ELF-1 (cell line): Measurements from ENCODE around the gene HOXD11.
A peak's percentile ranks its signal among the peaks of the same experiment; 100 is the strongest.

Source experiments
- DNase-seq: peaks from one replicate; pipeline ENCODE4 v3.0.0-alpha.2; 2016; ENCODE audit warnings: low read depth, low spot score

The HOXD11 gene

DNA sequence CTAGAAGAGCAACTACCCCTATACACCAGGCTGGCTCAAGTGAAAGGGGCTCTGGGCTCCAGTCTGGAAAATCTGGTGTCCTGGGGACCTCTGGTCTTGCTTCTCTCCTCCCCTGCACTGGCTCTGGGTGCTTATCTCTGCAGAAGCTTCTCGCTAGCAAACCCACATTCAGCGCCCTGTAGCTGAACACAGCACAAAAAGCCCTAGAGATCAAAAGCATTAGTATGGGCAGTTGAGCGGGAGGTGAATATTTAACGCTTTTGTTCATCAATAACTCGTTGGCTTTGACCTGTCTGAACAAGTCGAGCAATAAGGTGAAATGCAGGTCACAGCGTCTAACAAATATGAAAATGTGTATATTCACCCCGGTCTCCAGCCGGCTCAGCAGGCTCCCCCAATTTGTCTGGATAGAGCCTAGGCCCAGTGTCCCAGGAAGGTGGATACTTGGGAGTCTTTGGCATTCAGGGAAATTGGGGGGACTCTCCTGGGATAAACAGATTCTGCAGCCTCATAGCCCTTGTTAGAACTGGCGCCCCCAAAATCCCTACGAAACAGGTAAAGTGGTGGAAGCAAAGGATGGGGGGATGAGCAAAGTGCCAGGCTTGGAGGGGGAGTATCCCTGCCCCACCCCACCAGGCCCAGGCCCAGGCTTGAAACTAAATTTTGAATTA, 41.8 kb downstream of the HOXD11 start:
- DNase-seq, result no peak

DNA sequence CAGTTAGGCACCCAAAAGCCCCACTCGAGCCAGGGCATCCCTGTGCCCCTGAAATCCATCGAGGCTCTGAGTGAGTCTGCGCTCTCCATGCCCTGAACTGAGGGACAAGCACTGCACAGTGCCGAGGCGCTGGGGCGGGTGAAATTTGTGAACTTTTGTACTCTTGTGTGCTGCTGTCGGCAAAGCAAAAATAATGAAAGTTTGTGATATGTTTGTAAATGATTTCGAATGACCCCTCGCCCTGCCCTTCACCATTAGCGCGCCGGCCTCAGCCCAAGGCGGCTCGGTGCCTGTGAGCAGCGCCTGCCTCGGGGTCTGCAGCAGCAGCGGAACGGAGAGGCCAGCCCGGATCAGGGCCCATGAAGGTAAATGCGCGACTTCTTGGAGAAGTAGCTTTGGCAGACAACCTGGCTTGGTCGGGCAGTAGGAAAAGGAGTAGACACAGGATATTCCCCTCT, 42.4 kb downstream of the HOXD11 start:
- no peak for DNase-seq

DNA sequence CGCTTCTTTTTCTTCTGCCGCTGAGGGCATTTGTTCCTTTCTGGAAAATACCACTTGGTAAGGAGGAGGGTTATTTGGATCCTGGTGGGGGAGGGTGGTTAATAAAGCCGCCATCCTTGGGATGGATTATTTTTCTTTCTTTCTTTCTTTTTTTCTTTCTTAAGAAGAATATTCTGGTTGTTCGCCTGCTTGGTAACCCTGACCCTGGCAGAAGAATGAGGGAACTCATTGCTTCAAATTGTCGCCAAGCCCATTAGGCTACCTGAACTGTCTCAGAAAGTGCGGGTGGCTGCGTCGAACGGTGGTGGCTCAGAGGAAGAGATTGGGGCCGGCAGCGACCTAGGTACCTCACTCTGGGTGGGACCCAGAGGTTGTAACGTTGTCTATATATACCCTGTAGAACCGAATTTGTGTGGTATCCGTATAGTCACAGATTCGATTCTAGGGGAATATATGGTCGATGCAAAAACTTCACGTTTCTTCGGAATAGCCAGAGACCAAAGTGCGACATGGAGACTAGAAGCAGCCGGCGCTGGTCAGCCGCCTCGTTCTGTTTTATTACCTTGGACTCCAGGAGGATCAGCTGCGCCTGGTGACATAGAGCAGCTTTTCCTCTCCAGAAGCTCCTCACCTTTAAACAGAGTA, 43.0 kb downstream of the HOXD11 start:
- DNase-seq, result no peak

DNA sequence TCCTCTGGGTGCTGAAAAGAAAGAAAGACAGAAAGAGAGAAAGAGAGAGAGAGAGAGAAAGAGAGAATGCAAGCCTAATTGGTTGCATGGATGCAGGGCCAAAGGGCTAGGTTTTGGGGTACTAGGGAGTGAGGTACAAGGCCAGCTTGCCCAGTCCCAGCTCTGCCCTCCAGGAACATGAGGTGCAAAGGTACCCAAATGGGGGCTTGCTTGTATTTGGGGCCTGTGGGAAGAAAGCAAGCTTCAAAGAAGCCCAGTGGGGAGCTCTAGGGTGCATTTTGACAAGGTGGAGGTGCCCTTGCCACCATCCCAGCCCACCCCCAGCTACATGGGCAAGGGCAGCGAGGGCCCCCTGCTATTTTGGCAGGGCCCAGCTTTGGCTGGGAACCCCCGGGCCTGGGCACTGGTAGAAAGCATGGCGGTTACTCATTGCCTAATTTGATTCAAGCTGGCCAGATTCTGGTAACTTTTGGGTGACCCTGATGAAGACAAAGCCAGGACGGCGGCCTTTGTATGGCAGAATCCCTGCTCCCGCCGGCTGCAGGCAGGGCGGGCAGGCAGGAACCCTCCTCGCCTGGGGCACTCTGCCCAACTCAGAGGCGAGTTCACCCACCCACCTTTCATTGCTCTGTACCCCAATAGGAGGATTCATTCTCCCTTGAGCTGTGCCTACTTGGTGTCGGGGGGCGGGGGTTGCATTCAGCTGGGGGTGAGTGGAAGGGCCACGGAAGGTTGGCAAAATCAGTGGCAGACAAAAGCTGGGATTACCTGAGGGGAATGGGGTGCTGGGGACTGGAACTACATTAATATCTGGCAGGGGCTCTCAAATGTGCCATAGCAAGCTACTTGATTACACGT, 43.7 kb downstream of the HOXD11 start:
- DNase-seq, result no peak

DNA sequence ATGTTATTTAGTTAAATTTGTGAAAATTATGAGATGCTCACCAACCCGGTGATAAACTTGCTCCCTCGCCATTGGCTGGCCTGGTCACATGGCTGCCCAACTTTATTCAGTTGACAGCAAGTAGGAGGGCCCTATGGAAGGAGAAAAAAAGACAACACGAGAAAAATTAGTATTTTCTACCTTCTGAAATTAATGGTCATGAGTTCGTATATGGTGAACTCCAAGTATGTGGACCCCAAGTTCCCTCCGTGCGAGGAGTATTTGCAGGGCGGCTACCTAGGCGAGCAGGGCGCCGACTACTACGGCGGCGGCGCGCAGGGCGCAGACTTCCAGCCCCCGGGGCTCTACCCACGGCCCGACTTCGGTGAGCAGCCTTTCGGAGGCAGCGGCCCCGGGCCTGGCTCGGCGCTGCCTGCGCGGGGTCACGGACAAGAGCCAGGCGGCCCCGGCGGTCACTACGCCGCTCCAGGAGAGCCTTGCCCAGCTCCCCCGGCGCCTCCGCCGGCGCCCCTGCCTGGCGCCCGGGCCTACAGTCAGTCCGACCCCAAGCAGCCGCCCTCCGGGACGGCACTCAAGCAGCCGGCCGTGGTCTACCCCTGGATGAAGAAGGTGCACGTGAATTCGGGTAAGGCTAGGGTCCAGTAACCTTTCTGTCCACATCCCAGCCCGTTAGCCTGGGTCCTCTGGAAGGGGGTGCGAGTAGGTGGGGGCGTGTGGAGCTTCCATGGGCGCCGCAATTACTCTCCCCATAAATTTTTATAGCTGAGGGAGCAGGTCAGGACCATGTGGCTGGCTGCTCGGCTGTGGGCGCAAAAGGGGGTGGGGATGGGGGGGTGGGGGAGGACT, 44.6 kb downstream of the HOXD11 start, which contains the start of gene HOXD4:
TSS of gene HOXD4 (plus strand) at position 109 of the 846 bp plus-strand sequence. CDS start at position 193, 84 bp downstream.
- DNase-seq, result peak; percentile 30

DNA sequence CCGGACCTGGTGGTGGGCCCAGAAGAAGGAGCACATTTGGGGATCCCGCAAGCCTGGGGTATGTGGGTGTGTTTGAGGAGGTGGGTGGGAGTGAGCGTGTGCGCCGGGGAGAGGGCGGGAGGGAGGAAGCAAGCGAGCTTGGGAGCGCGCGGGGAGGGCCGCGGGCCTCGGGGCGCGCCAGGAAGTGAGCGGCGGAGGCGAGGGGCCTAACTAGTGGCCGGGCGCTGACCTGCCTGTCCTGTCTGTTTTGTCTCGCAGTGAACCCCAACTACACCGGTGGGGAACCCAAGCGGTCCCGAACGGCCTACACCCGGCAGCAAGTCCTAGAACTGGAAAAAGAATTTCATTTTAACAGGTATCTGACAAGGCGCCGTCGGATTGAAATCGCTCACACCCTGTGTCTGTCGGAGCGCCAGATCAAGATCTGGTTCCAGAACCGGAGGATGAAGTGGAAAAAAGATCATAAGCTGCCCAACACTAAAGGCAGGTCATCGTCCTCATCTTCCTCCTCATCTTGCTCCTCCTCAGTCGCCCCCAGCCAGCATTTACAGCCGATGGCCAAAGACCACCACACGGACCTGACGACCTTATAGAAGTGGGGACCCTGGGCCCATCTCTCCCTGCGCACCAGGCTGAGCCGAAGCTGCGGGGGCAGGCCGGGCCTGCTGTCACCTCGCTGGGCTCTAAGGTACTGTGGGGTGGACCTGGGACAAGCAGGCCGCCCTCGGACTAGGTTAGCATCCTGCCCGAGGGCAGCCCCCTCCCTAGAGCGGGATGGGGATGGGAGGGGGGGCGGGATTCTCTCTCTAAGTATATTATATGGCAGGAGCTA, 45.5 kb downstream of the HOXD11 start:
- DNase-seq, result no peak

DNA sequence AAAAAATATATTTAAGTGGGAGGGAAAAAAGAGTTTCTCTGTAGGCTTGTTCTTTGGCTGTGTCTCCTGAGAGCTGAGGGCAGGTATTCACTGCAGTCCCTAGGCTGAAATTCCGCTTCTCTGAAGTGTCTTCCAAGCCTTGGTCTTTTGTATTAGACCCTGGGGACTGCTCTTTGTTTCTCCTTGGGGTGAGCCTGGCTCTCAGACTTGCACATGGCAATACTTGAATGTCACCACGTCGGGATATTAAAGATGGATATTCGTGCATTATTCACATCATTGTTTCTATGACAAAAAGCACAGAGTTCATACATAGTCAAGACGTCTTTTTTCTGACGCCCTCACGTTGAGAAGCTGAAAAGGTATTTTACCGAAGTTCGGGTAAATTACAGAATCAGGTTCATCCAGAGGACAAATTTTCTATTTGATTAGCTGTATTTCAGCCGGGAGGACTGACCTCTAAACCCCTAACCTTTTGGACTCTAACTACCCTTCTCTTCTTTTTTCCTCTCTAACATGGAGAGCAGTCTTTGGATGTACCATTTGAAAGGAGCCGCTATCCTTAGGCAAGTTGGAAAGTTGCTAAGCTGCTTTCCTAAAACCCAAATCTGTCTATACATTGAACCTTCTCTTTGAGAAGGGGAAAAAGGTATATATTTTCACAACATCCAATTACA, 47.6 kb downstream of the HOXD11 start:
- DNase-seq, result no peak

DNA sequence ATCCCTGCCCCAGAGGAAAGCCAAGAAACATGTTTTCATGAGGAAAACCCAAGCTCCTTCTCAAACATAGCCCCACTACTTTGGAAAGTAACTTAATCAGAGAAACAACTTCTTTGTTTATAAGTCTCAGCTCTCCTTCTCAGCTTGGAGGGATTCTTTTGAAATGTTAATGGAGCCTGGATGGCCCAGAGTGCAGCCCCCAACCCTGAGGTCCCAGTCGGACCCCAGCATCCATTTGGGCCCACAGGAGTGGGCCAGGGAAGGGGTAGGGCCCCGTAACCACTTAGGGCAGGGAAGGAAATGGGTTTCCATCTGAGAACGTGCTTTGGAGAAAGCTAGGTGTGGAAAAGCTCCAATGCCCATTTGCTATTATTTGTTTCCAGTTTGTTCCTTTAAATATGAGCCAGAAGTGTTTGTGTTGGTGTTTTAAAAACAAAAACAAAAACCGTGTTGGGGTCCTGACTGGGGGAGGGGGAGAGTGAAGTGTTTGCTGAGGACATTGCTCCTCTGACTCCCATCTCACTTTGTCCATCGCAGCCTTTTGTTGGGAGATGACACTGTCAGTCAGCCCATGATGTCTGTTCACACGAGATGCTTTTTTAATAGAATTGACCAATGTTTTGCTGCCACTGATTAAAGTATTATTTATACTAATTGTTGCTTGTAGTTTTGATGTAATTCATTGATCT, 48.4 kb downstream of the HOXD11 start:
- no peak for DNase-seq

DNA sequence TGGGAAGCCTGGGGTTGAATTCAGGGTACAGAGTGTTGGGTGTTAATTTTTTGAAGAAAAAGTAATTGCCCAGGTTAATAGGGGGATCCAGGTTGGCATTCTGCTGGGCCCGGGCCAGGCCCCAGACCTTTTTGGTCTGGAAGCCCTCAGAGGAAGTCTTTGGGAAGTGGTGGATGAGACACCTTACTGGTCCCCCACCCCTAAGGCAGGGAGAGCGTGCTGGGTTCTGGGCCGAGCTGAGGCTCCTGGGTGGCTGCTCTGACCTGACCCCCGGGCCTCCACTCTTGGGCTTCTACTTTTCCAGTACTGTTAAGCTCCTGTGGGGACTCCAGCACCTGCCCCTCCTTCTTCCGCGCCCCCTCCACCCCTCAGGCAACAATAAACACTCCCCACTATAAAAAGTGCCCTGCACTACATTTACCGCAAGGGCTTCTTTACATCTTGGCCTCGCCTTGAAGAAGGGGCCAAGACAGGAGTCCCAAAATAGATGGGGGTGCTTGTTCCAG, 49.3 kb downstream of the HOXD11 start:
- no peak for DNase-seq

DNA sequence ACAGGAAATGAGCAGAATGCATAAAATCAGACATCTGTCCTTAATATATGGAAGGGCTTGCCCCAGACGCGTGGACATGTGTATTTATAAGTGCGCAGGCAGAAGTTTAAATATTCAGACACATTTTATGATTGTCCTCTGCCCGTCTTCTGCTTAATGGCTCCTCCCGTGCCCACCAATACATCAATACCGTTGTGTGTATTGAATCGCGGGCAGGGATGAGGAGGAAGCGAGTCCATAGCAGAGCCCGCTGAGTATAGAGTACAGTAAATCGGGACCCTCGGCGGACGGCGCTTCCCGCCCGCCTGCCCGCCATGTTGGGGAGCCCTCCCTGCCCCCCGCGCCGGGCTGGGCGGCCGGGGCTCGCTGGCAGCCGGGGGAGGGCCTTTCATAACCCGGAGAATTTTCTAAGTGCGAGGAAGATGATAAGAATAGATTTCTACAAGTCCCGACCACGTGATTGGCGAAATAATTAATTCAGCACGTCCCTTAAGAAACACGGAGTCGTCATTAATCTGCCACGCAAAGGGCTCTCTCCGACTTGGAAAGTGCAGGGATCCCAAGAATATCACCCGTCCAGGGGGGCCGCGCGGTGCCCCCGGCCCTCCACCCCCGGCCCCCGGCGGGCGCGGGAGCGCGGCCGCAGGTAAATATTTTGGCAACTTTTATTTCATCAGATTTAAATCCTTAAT, 49.9 kb downstream of the HOXD11 start, which contains the start of gene HOXD3:
TSS of gene HOXD3 (plus strand) at position 501 of the 692 bp plus-strand sequence. CDS start 11,808 bp downstream, outside the sequence.
- no peak for DNase-seq

DNA sequence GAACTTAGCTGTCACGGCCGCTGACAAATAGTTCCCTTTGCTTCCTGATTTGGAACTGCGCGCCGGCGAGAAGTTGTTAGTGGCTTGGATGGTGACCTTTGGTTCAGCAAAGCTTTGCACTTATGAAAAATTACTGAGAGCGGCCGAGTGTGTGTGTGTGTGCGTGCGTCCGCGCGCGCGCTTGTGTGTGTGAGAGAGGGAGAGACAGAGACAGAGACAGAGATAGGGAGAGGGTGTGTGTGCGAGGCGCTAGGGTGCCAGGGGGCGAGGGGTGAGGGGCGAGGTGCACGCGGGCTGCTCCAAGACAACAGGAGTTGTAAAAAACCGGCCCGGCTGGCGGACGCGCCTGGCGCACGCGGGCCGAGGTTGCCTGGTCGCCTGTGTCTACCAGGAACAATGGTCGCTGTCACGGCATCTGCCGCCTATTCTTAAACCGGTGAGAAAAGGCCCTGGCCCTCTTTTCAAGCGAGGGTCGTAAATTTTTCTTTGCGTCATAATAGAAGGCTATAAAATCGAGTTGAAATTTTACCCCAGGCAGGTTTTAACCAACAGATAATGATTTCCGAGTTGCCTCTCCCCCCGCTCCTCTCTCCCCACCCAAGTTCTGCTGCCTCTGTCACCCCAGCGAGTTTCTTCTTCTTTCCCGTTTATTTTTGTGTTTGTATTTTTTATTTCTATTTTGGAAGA, 50.6 kb downstream of the HOXD11 start:
- DNase-seq, result peak; percentile 72

DNA sequence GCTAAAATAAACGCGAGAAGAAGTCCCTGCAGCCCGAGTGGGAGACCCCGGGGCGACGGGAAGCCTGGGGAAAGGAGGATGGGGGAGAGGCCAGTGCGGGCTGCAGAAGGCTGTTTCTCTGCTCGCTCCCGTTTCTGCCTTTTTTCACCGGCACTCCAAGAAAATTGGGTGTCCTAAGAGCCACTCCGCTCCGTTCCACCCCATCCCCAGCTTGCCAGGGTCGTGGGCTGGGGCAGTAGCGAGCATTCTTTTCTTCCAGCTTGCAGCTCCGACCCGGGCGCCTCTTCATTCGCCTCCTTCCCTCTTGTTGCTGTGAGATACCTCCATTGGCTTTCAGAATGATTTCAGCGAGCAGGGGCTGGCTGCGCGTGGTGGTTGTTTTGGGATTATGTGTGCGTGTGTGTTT, 51.1 kb downstream of the HOXD11 start:
- peak; percentile 48 for DNase-seq

DNA sequence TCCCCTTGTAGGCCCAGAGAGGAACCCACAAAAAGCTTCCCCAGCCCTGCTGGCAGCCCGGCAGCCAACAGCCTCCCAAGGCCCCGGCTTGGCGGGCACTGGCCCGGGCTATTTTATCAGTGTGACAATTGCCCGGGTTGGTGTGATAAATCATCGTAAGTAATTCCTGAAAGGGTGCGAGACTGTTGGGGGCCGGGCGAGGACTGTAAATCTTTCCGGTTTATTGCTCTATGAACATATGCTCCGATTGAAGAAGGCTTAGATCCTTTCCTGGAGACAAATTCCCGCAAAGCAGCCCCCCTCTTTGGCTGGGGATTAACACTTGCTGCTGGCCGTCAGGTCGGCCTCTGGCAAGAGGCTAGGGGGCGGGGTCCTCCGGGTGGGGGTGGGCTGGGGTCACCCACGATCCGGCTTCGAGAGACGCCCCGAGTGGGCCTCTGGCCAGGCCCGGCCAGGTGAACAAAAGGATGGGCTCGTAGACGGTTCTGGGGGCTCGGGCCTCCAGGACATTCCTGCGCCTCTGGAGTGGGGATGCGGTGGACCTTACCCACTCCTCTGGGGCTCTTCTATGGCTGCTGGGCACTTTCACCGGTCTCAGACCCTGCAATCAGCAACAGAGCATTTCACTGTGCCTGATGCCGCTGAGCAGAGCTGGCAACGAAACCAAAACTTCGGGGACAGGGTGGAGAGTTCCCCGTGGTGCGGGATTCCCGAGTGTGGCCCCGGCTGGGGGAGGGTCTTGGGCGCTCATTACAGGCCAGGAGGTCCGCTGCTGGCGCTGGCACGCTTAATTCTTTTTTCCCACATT, 52.0 kb downstream of the HOXD11 start:
- no peak for DNase-seq
